Left lung (tissue), 10 donors: ENCODE measurements around the gene LRRC4C. TPM values are rescaled to one million over a fixed set of nuclear protein-coding genes. Genes with fewer than 3 reads are reported as not detected.

Experiments used
- ATAC-seq: fragments of 200-7000 bp; cut with Tn5 transposase; one replicate; pipeline ENCODE4 v1.9.1; 2020; ENCODE audit warnings: moderate library complexity
- DNase-seq, 4 donors: peaks; one replicate each; pipeline ENCODE4 v3.0.0-alpha.2; 2013 to 2020
- H3K27ac ChIP-seq, 2 donors: fragments of 200-600 bp; sonication (generic) in 1 of 2; one replicate each; pipeline versions ENCODE4 v1.5.0 to v1.8.0; 2020 to 2021
- H3K27me3 ChIP-seq, 2 donors: fragments of 200-600 bp; sonication (generic) in 1 of 2; one replicate each; pipeline versions ENCODE4 v1.5.0 to v1.8.0; 2020 to 2021
- H3K36me3 ChIP-seq, 2 donors: fragments of 200-600 bp; sonication (generic) in 1 of 2; one replicate each; pipeline versions ENCODE4 v1.5.0 to v1.8.0; 2020 to 2021
- H3K4me1 ChIP-seq, 2 donors: fragments of 200-600 bp; one replicate each; pipeline ENCODE4 v1.8.0; 2021
- H3K4me3 ChIP-seq, 2 donors: fragments of 200-600 bp; sonication (generic) in 1 of 2; one replicate each; pipeline versions ENCODE4 v1.5.0 to v1.8.0; 2020 to 2021; ENCODE audit warnings: mild to moderate bottlenecking in 1 of 2
- H3K9me3 ChIP-seq, 2 donors: fragments of 200-600 bp; sonication (generic) in 1 of 2; one replicate each; pipeline versions ENCODE4 v1.5.0 to v1.8.0; 2020 to 2021
- CTCF ChIP-seq, 2 donors: fragments of 200-600 bp; sonication (generic) in 1 of 2; IDR thresholded peaks; one replicate each; pipeline versions ENCODE4 v1.5.0 to v1.8.0; 2021; ENCODE audit warnings: antibody characterized with exemption in 2 of 2
- intact Hi-C, 2 donors: fragments of 100-400 bp; cut with DNase I; formaldehyde crosslinking; loops; one replicate each; pipeline versions ENCODE4 v1.11.2 to v1.14.2; 2022
- polyA plus RNA-seq, 6 donors: library from polyadenylated mRNA; unstranded; fragments of 120-200 nt; gene quantifications; one replicate each; pipeline ENCODE4 v1.2.1, GENCODE V29; 2013; ENCODE audit not compliant: insufficient read length in 6 of 6
- total RNA-seq, 2 donors: library from RNA; stranded (reverse); fragmentation: NEBNext Ultra II Directional; extraction: Animal tissue kit (Norgen Biotek cat#: 25700); gene quantifications; one replicate each; pipeline ENCODE4 v1.2.1, GENCODE V29; 2021
- donor health status: DM: no; HTN: yes; CAD: no.
- donor health status: DM: no; HTN: no; CAD: no.

Gene LRRC4C
- total and polyA plus RNA-seq, 8 donors = 0.50 to 6.8 (median 4.2) TPM

- no peaks in the 10 kb centered on the region for H3K9me3 ChIP-seq
- intact Hi-C loops = no loop called here
- ATAC-seq = no peak
Measured at GRCh38 chr11:40797981-40798380, 661.5 kb downstream of the LRRC4C start.

GRCh38 chr11:40787224-40787623 lies 672.2 kb downstream of the LRRC4C start:
- no peaks in the 10 kb centered on the region for H3K4me1 ChIP-seq
- H3K4me3 ChIP-seq = no peak overlapping the region
- no peaks in the 10 kb centered on the region for H3K27me3 ChIP-seq
- DNase-seq (no peak), ATAC-seq (no peak)
- H3K36me3 ChIP-seq = no peaks in the 10 kb centered on the region
- H3K9me3 ChIP-seq = no peaks in the 10 kb centered on the region
- intact Hi-C loops = no loop called here
- no peak for TF ChIP-seq CTCF (IDR thresholded peaks at IDR 0.05)
- no peak overlapping the region for H3K27ac ChIP-seq

More at GRCh38 chr11:40797981-40798380, 661.5 kb downstream of the LRRC4C start:
- no peak overlapping the region for H3K4me3 ChIP-seq
- H3K27me3 ChIP-seq = no peaks in the 10 kb centered on the region
- TF ChIP-seq CTCF (IDR thresholded peaks at IDR 0.05) = no peak
- DNase-seq = no peak
- H3K27ac ChIP-seq = no peak overlapping the region
- no peaks in the 10 kb centered on the region for H3K36me3 ChIP-seq
- no peaks in the 10 kb centered on the region for H3K4me1 ChIP-seq

- intact Hi-C loops = no loop called here
- Histone ChIP-seq H3K9me3 (peaks cover 0 to 2% of the 10 kb centered on the region in 2 donors), H3K4me3 (no peak overlapping the region), H3K27ac (no peak overlapping the region), H3K36me3 (no peaks in the 10 kb centered on the region), H3K4me1 (no peaks in the 10 kb centered on the region), H3K27me3 (no peaks in the 10 kb centered on the region)
- ATAC-seq = no peak
- no peak for TF ChIP-seq CTCF (IDR thresholded peaks at IDR 0.05)
- DNase-seq = no peak
Measured at GRCh38 chr11:40763046-40763445, 696.4 kb downstream of the LRRC4C start.

GRCh38 chr11:40759341-40759740 lies 700.1 kb downstream of the LRRC4C start:
- Histone ChIP-seq H3K4me3 (no peak overlapping the region), H3K36me3 (no peaks in the 10 kb centered on the region), H3K9me3 (no peaks in the 10 kb centered on the region), H3K27me3 (no peaks in the 10 kb centered on the region), H3K27ac (no peak overlapping the region), H3K4me1 (no peaks in the 10 kb centered on the region)
- TF ChIP-seq CTCF (IDR thresholded peaks at IDR 0.05) = no peak
- intact Hi-C loops = no loop called here
- DNase-seq = no peak
- ATAC-seq = no peak

- DNase-seq (no peak), ATAC-seq (no peak)
- H3K27ac ChIP-seq = no peak overlapping the region
- H3K9me3 ChIP-seq = peaks cover 0 to 12% of the 10 kb centered on the region in 2 donors
- no peaks in the 10 kb centered on the region for H3K27me3 ChIP-seq
- no peaks in the 10 kb centered on the region for H3K4me1 ChIP-seq
- intact Hi-C loops = no loop called here
- TF ChIP-seq CTCF (IDR thresholded peaks at IDR 0.05) = no peak
- no peak overlapping the region for H3K4me3 ChIP-seq
- no peaks in the 10 kb centered on the region for H3K36me3 ChIP-seq
Measured at GRCh38 chr11:40754297-40754696, 705.2 kb downstream of the LRRC4C start.
